Measurements from ENCODE around the gene PDE7B. TPM values are rescaled to one million over a fixed set of nuclear protein-coding genes. Genes with fewer than 3 reads are reported as not detected.

The PDE7B gene
- total RNA-seq, 1 donor from 2014 or later, result 12.6 TPM

GRCh38 chr6:135906542-135906941, 55.0 kb downstream of the PDE7B start:
- no peaks in the 10 kb centered on the region for H3K9me3 ChIP-seq (replicated peaks)
- H3K27ac ChIP-seq (replicated peaks), result no peak overlapping the region
- intact Hi-C loops (cut with micrococcal nuclease), result no loop called here
- H3K4me3 ChIP-seq, result no peak overlapping the region
- H3K36me3 ChIP-seq, result no peaks in the 10 kb centered on the region
- H3K27me3 ChIP-seq (ENCODE audit: low read depth), result no peaks in the 10 kb centered on the region
- TF ChIP-seq CTCF (IDR thresholded peaks at IDR 0.05; ENCODE audit: borderline replicate concordance), result no peak
- peaks cover 30% of the 10 kb centered on the region for H3K4me1 ChIP-seq
- DNase-seq, result no peak

- no peaks in the 10 kb centered on the region for H3K27me3 ChIP-seq (ENCODE audit: low read depth)
- intact Hi-C loops (cut with micrococcal nuclease), result no loop called here
- no peak overlapping the region for H3K27ac ChIP-seq (replicated peaks)
- peaks cover 25% of the 10 kb centered on the region for H3K4me1 ChIP-seq
- no peaks in the 10 kb centered on the region for H3K36me3 ChIP-seq
- DNase-seq, result no peak
- H3K9me3 ChIP-seq (replicated peaks), result no peaks in the 10 kb centered on the region
- H3K4me3 ChIP-seq, result no peak overlapping the region
- no peak for TF ChIP-seq CTCF (IDR thresholded peaks at IDR 0.05; ENCODE audit: borderline replicate concordance)
Observed at GRCh38 chr6:135906972-135907465, 55.5 kb downstream of the PDE7B start.

- no peak overlapping the region for H3K4me3 ChIP-seq
- intact Hi-C loops (cut with micrococcal nuclease), result no loop called here
- H3K27me3 ChIP-seq (ENCODE audit: low read depth), result no peaks in the 10 kb centered on the region
- DNase-seq, result no peak
- no peaks in the 10 kb centered on the region for H3K36me3 ChIP-seq
- no peak overlapping the region for H3K27ac ChIP-seq (replicated peaks)
- no peaks in the 10 kb centered on the region for H3K9me3 ChIP-seq (replicated peaks)
- peak; percentile 60 for TF ChIP-seq CTCF (IDR thresholded peaks at IDR 0.05; ENCODE audit: borderline replicate concordance)
- H3K4me1 ChIP-seq, result peaks cover 6% of the 10 kb centered on the region
Observed at GRCh38 chr6:135909737-135910387, 58.4 kb downstream of the PDE7B start.

- Histone ChIP-seq H3K4me3 (no peak overlapping the region), H3K4me1 (peaks cover 6% of the 10 kb centered on the region), H3K27me3 (ENCODE audit: low read depth) (no peaks in the 10 kb centered on the region), H3K9me3 (replicated peaks) (no peaks in the 10 kb centered on the region), H3K36me3 (no peaks in the 10 kb centered on the region), H3K27ac (replicated peaks) (no peak overlapping the region)
- TF ChIP-seq CTCF (IDR thresholded peaks at IDR 0.05; ENCODE audit: borderline replicate concordance), result no peak
- DNase-seq, result no peak
- intact Hi-C loops (cut with micrococcal nuclease), result no loop called here
Observed at GRCh38 chr6:135910790-135911618, 59.5 kb downstream of the PDE7B start.

- no peak for TF ChIP-seq CTCF (IDR thresholded peaks at IDR 0.05; ENCODE audit: borderline replicate concordance)
- intact Hi-C loops (cut with micrococcal nuclease), result no loop called here
- H3K27me3 ChIP-seq (ENCODE audit: low read depth), result no peaks in the 10 kb centered on the region
Observed at GRCh38 chr6:135913785-135914184, 62.3 kb downstream of the PDE7B start.

More at GRCh38 chr6:135913785-135914184, 62.3 kb downstream of the PDE7B start:
- Histone ChIP-seq H3K4me3 (no peak overlapping the region), H3K36me3 (no peaks in the 10 kb centered on the region), H3K9me3 (replicated peaks) (no peaks in the 10 kb centered on the region), H3K27ac (replicated peaks) (no peak overlapping the region), H3K4me1 (no peaks in the 10 kb centered on the region)
- DNase-seq, result no peak

All from left ventricle myocardium inferior (tissue), 1 donor.